Hepatocyte (in vitro differentiated cells): ENCODE data around the gene BTK. TPM values are rescaled to one million over a fixed set of nuclear protein-coding genes. Genes with fewer than 3 reads are reported as not detected.

ENCODE experiments used
- DNase-seq: peaks from one replicate; pipeline ENCODE4 v3.0.0-alpha.2; 2016; ENCODE audit warnings: low spot score
- H2AFZ ChIP-seq: fragments of 200-600 bp; sonication (generic); 2 replicates; pipeline ENCODE4 v1.6.0; 2016; ENCODE audit warnings: antibody characterized with exemption, mild to moderate bottlenecking
- H3K27ac ChIP-seq: fragments of 200-600 bp; sonication (generic); 2 replicates; pipeline ENCODE4 v1.5.1; 2016; ENCODE audit warnings: mild to moderate bottlenecking
- H3K27me3 ChIP-seq: fragments of 200-600 bp; sonication (generic); 2 replicates; pipeline ENCODE4 v1.6.1; 2016
- H3K36me3 ChIP-seq: fragments of 200-600 bp; sonication (generic); replicated peaks from 2 replicates; pipeline ENCODE4 v1.5.1; 2016; ENCODE audit warnings: low read depth; ENCODE audit not compliant: insufficient read depth
- H3K4me1 ChIP-seq: fragments of 200-600 bp; sonication (generic); 2 replicates; pipeline ENCODE4 v1.5.1; 2016; ENCODE audit warnings: mild to moderate bottlenecking, moderate library complexity; ENCODE audit not compliant: insufficient read depth
- H3K4me2 ChIP-seq: fragments of 200-600 bp; sonication (generic); 2 replicates; pipeline ENCODE4 v1.6.0; 2016
- H3K4me3 ChIP-seq: fragments of 200-600 bp; sonication (generic); 2 replicates; pipeline ENCODE4 v1.5.1; 2016; ENCODE audit warnings: mild to moderate bottlenecking
- H3K79me2 ChIP-seq: fragments of 200-600 bp; sonication (generic); 2 replicates; pipeline ENCODE4 v1.6.0; 2017; ENCODE audit warnings: mild to moderate bottlenecking
- H3K9me2 ChIP-seq: fragments of 200-600 bp; sonication (generic); replicated peaks from 2 replicates; pipeline ENCODE4 v1.6.0; 2017; ENCODE audit warnings: mild to moderate bottlenecking; ENCODE audit not compliant: insufficient read depth
- H3K9me3 ChIP-seq: fragments of 200-600 bp; sonication (generic); 2 replicates; pipeline ENCODE4 v1.5.1; 2016; ENCODE audit warnings: low read depth, mild to moderate bottlenecking
- H4K20me1 ChIP-seq: fragments of 200-600 bp; sonication (generic); 2 replicates; pipeline ENCODE4 v1.6.0; 2016; ENCODE audit warnings: mild to moderate bottlenecking; ENCODE audit not compliant: insufficient read depth, poor library complexity, severe bottlenecking
- CTCF ChIP-seq: fragments of 200-600 bp; sonication (generic); IDR thresholded peaks from 2 replicates; pipeline ENCODE4 v1.5.1; 2016; ENCODE audit warnings: antibody characterized with exemption, mild to moderate bottlenecking; ENCODE audit not compliant: poor library complexity
- EZH2 ChIP-seq: fragments of 200-600 bp; sonication (generic); IDR thresholded peaks from 2 replicates; pipeline ENCODE4 v1.6.1; 2016; ENCODE audit warnings: antibody characterized with exemption, mild to moderate bottlenecking, borderline replicate concordance
- EZH2phosphoT487 ChIP-seq: fragments of 200-600 bp; sonication (generic); IDR thresholded peaks from one replicate; pipeline ENCODE4 v1.6.1; 2018; ENCODE audit warnings: antibody characterized with exemption, mild to moderate bottlenecking, low read depth, moderate library complexity; ENCODE audit not compliant: unreplicated experiment, severe bottlenecking
- WGBS: methylation state at CpG from one replicate; pipeline ENCODE4 v1.1.6; 2016; ENCODE audit warnings: low lambda C conversion rate; ENCODE audit errors: missing lambda C conversion rate; 5-methylcytosine and 5-hydroxymethylcytosine counted together
- polyA plus RNA-seq: library from polyadenylated mRNA; unstranded; fragments of >200 nt; fragmentation: Nextera tagmentation; extraction: Ambion mirVana; gene quantifications from 2 replicates; pipeline ENCODE4 v1.2.1, GENCODE V29; 2016
- total RNA-seq: library from RNA; depleted of rRNA; stranded (reverse); fragments of >200 nt; gene quantifications from 2 replicates; pipeline ENCODE4 v1.2.3, GENCODE V29; 2014

BTK gene
- total and polyA plus RNA-seq, 2 experiments from 2014 or later = 0.70 to 1.4 TPM

- Histone ChIP-seq H3K9me2 (no peaks in the 10 kb centered on the region), H3K9me3 (no peaks in the 10 kb centered on the region), H3K4me2 (no peak overlapping the region), H2AFZ (no peak overlapping the region), H3K36me3 (no peaks in the 10 kb centered on the region), H3K79me2 (no peaks in the 10 kb centered on the region), H3K4me1 (no peaks in the 10 kb centered on the region), H3K27ac (no peak overlapping the region), H3K4me3 (no peak overlapping the region), H3K27me3 (no peaks in the 10 kb centered on the region), H4K20me1 (no peaks in the 10 kb centered on the region)
- WGBS = 89% methylated on average over 1 of the region's 1 CpG
- no peak for DNase-seq
- TF ChIP-seq CTCF = no peak
- TF ChIP-seq EZH2 = no peak
- no peak for TF ChIP-seq EZH2phosphoT487
Observed at GRCh38 chrX:101365301-101365795, 20.6 kb downstream of the BTK start.

- Histone ChIP-seq H3K36me3 (no peaks in the 10 kb centered on the region), H3K9me3 (no peaks in the 10 kb centered on the region), H3K4me3 (no peak overlapping the region), H3K4me1 (no peaks in the 10 kb centered on the region), H3K9me2 (no peaks in the 10 kb centered on the region), H4K20me1 (no peaks in the 10 kb centered on the region), H2AFZ (no peak overlapping the region), H3K27ac (no peak overlapping the region), H3K27me3 (no peaks in the 10 kb centered on the region), H3K79me2 (no peaks in the 10 kb centered on the region), H3K4me2 (no peak overlapping the region)
- DNase-seq = no peak
- TF ChIP-seq EZH2 = no peak
- no peak for TF ChIP-seq EZH2phosphoT487
Observed at GRCh38 chrX:101362757-101363156, 23.2 kb downstream of the BTK start.

GRCh38 chrX:101362116-101362515 is 23.9 kb downstream of the BTK start:
- TF ChIP-seq EZH2phosphoT487 (no peak), EZH2 (no peak), CTCF (no peak)
- Histone ChIP-seq H3K36me3 (no peaks in the 10 kb centered on the region), H3K79me2 (no peaks in the 10 kb centered on the region), H3K4me1 (no peaks in the 10 kb centered on the region), H3K27ac (no peak overlapping the region), H3K9me3 (no peaks in the 10 kb centered on the region), H3K4me3 (no peak overlapping the region), H4K20me1 (no peaks in the 10 kb centered on the region), H3K9me2 (no peaks in the 10 kb centered on the region), H2AFZ (no peak overlapping the region), H3K27me3 (no peaks in the 10 kb centered on the region), H3K4me2 (no peak overlapping the region)
- WGBS = 73% methylated on average over 3 of the region's 3 CpGs
- no peak for DNase-seq

- Histone ChIP-seq H3K4me1 (no peaks in the 10 kb centered on the region), H3K4me2 (no peak overlapping the region), H3K4me3 (no peak overlapping the region), H3K36me3 (no peaks in the 10 kb centered on the region), H4K20me1 (no peaks in the 10 kb centered on the region), H3K9me2 (no peaks in the 10 kb centered on the region), H3K79me2 (no peaks in the 10 kb centered on the region), H3K27me3 (no peaks in the 10 kb centered on the region), H2AFZ (no peak overlapping the region), H3K9me3 (no peaks in the 10 kb centered on the region), H3K27ac (no peak overlapping the region)
- WGBS = 70% methylated on average over 7 of the region's 7 CpGs
- TF ChIP-seq EZH2 = no peak
- no peak for TF ChIP-seq EZH2phosphoT487
- no peak for DNase-seq
Observed at GRCh38 chrX:101360390-101360789, 25.6 kb downstream of the BTK start.
